A673 (cell line): ENCODE measurements around the gene KIFBP. TPM values are rescaled to one million over a fixed set of nuclear protein-coding genes. Genes with fewer than 3 reads are reported as not detected.

Source experiments
- BruUV-seq: library from RNA; stranded (reverse); fragments of 400-500 nt; replicated peaks from 2 replicates; lab custom pipeline; 2021; lab: Mats Ljungman, UMichigan
- CTCF ChIA-PET: fragments of 300-600 bp; sonication (Branson Sonifier 250); formaldehyde crosslinking; loops from one replicate; lab custom pipeline; 2022; ENCODE audit warnings: antibody characterized with exemption; lab: Charles Lee
- POLR2A ChIA-PET: fragments of 300-600 bp; sonication (Branson Sonifier 250); formaldehyde crosslinking; loops from one replicate; lab custom pipeline; 2022; ENCODE audit warnings: antibody characterized with exemption; ENCODE audit not compliant: low non-redundant PET; lab: Charles Lee
- DNase-seq: peaks from one replicate; pipeline ENCODE4 v3.0.0-alpha.2; 2015; ENCODE audit warnings: low spot score
- H3K27ac ChIP-seq: fragments of 200-600 bp; sonication (generic); 2 replicates; pipeline ENCODE4 v1.5.1; 2016; ENCODE audit warnings: mixed run types, low read depth, mild to moderate bottlenecking, mixed read lengths, antibody characterized with exemption, low read length; ENCODE audit not compliant: poor library complexity, severe bottlenecking
- H3K27me3 ChIP-seq: fragments of 200-600 bp; sonication (generic); replicated peaks from 2 replicates; pipeline ENCODE4 v1.6.1; 2017; ENCODE audit warnings: mixed run types, low read depth, mild to moderate bottlenecking, mixed read lengths, antibody characterized with exemption, low read length; ENCODE audit not compliant: insufficient read depth, poor library complexity
- H3K36me3 ChIP-seq: fragments of 200-600 bp; sonication (generic); 2 replicates; pipeline ENCODE4 v1.6.1; 2016; ENCODE audit warnings: mixed run types, mild to moderate bottlenecking, mixed read lengths, antibody characterized with exemption, low read length; ENCODE audit not compliant: insufficient read depth, poor library complexity, severe bottlenecking
- H3K4me1 ChIP-seq: fragments of 200-600 bp; sonication (generic); 2 replicates; pipeline ENCODE4 v1.6.1; 2017; ENCODE audit warnings: mixed run types, mild to moderate bottlenecking, mixed read lengths, antibody characterized with exemption, low read length; ENCODE audit not compliant: insufficient read depth, poor library complexity, severe bottlenecking
- H3K4me3 ChIP-seq: fragments of 200-600 bp; sonication (generic); 2 replicates; pipeline ENCODE4 v1.5.1; 2016; ENCODE audit warnings: low read depth, mixed run types, mild to moderate bottlenecking, mixed read lengths, low read length; ENCODE audit not compliant: poor library complexity, severe bottlenecking
- H3K9me3 ChIP-seq: fragments of 200-600 bp; sonication (generic); 2 replicates; pipeline ENCODE4 v1.6.1; 2016; ENCODE audit warnings: mixed run types, low read depth, mild to moderate bottlenecking, mixed read lengths, antibody characterized with exemption, low read length; ENCODE audit not compliant: poor library complexity, severe bottlenecking
- EZH2 ChIP-seq: fragments of 200-600 bp; sonication (generic); IDR thresholded peaks from 2 replicates; pipeline ENCODE4 v1.6.1; 2017; ENCODE audit warnings: borderline replicate concordance, low read depth, mild to moderate bottlenecking, mixed read lengths, antibody characterized with exemption, low read length; ENCODE audit not compliant: poor library complexity, severe bottlenecking
- intact Hi-C: fragments of 100-400 bp; cut with micrococcal nuclease; formaldehyde crosslinking; loops from one replicate; pipeline ENCODE4 v1.10.0; 2022; ENCODE audit not compliant: unreplicated experiment
- total RNA-seq: library from RNA; stranded (reverse); gene quantifications from 2 replicates; pipeline ENCODE4 v1.2.3, GENCODE V29; 2021
- TF ChIP-seq, protein P1 (sequence below): fragments of 300-800, 200-600 bp; sonication (generic); conservative IDR thresholded peaks from 2 replicates; pipeline ENCODE4 v1.5.1; 2017; ENCODE audit warnings: low read depth, mild to moderate bottlenecking, antibody characterized with exemption, low read length, moderate library complexity, mixed read lengths

KIFBP gene
- total RNA-seq, 1 experiment from 2014 or later: 42.8 TPM

DNA sequence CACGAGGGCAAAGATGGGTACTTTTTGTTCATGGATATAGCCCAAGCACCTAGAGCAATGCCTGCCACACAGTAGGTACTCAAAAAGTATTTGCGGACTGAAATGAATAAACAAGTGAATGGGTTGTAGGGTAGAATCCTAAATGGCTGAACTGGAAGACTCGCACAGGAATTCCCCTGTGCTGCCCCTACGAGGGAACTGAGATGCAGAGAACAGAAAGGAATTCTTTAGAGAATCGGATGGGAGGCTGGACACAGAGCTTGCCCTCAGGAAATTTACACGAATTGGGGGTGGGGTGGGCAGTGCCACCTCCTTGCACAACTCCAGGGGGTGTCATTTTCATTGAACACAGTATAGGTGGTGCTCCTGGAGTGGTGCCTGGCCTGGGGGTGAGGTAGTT lies 64.1 kb downstream of the KIFBP start:
- CTCF ChIA-PET: no interaction called here
- POLR2A ChIA-PET: no interaction called here
- no peak for DNase-seq
- BruUV-seq: no TSS peak
- Histone ChIP-seq H3K27ac (no peak overlapping the region), H3K27me3 (no peaks in the 10 kb centered on the region), H3K9me3 (no peaks in the 10 kb centered on the region), H3K36me3 (no peaks in the 10 kb centered on the region), H3K4me1 (no peaks in the 10 kb centered on the region), H3K4me3 (no peak overlapping the region)
- intact Hi-C loops: no loop called here
- TF ChIP-seq EZH2: no peak
- TF ChIP-seq, protein P1, sequence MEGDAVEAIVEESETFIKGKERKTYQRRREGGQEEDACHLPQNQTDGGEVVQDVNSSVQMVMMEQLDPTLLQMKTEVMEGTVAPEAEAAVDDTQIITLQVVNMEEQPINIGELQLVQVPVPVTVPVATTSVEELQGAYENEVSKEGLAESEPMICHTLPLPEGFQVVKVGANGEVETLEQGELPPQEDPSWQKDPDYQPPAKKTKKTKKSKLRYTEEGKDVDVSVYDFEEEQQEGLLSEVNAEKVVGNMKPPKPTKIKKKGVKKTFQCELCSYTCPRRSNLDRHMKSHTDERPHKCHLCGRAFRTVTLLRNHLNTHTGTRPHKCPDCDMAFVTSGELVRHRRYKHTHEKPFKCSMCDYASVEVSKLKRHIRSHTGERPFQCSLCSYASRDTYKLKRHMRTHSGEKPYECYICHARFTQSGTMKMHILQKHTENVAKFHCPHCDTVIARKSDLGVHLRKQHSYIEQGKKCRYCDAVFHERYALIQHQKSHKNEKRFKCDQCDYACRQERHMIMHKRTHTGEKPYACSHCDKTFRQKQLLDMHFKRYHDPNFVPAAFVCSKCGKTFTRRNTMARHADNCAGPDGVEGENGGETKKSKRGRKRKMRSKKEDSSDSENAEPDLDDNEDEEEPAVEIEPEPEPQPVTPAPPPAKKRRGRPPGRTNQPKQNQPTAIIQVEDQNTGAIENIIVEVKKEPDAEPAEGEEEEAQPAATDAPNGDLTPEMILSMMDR: no peak

GRCh38 chr10:69055241-69055640 lies 66.6 kb downstream of the KIFBP start:
- ChIA-PET CTCF (no interaction called here), POLR2A (no interaction called here)
- no peaks in the 10 kb centered on the region for H3K9me3 ChIP-seq
- no peak for TF ChIP-seq EZH2
- TF ChIP-seq, protein P1: no peak
- no peak for DNase-seq
- H3K36me3 ChIP-seq: no peaks in the 10 kb centered on the region
- intact Hi-C loops: no loop called here
- H3K27me3 ChIP-seq: no peaks in the 10 kb centered on the region
- H3K4me1 ChIP-seq: no peaks in the 10 kb centered on the region
- H3K27ac ChIP-seq: no peak overlapping the region
- BruUV-seq: no TSS peak
- H3K4me3 ChIP-seq: no peak overlapping the region

GRCh38 chr10:69056129-69056528 lies 67.5 kb downstream of the KIFBP start:
- BruUV-seq: no TSS peak
- Histone ChIP-seq H3K9me3 (no peaks in the 10 kb centered on the region), H3K27ac (no peak overlapping the region), H3K36me3 (no peaks in the 10 kb centered on the region), H3K27me3 (no peaks in the 10 kb centered on the region), H3K4me1 (no peaks in the 10 kb centered on the region), H3K4me3 (no peak overlapping the region)
- DNase-seq: no peak
- CTCF ChIA-PET: no interaction called here
- POLR2A ChIA-PET: no interaction called here
- TF ChIP-seq EZH2: no peak
- intact Hi-C loops: no loop called here

GRCh38 chr10:69056536-69057260 lies 68.1 kb downstream of the KIFBP start:
- intact Hi-C loops: no loop called here
- BruUV-seq: no TSS peak
- POLR2A ChIA-PET: no interaction called here
- Histone ChIP-seq H3K27me3 (no peaks in the 10 kb centered on the region), H3K4me1 (no peaks in the 10 kb centered on the region), H3K4me3 (no peak overlapping the region), H3K9me3 (no peaks in the 10 kb centered on the region), H3K36me3 (no peaks in the 10 kb centered on the region), H3K27ac (no peak overlapping the region)
- DNase-seq: no peak
- CTCF ChIA-PET: no interaction called here
- TF ChIP-seq, protein P1: no peak
- no peak for TF ChIP-seq EZH2
